Natural killer cell (primary cell): ENCODE data around the gene CCHCR1. TPM values are rescaled to one million over a fixed set of nuclear protein-coding genes. Genes with fewer than 3 reads are reported as not detected.
"Not testable (repeated sequence)": the region's sequence is repeated elsewhere in the genome, so short reads cannot be mapped to it uniquely, and the experiment has no call there.

ENCODE experiments used
- ATAC-seq, 3 donors: fragments of 150-1000 bp in 2 of 3; fragments of 200-7000 bp in 1 of 3; cut with Tn5 transposase; 1 replicate in 1 of 3; 2 replicates in 2 of 3; pipeline ENCODE4 v1.10.0; 2021; ENCODE audit warnings: mild to moderate bottlenecking in 2 of 3, moderate library complexity in 2 of 3
- DNase-seq, 2 donors: peaks; one replicate each; pipeline versions ENCODE4 v3.0.0 to v3.0.0-alpha.2; 2013 to 2021; ENCODE audit warnings: mixed read lengths in 1 of 2
- H3K27ac ChIP-seq: one replicate; pipeline ENCODE4 v1.5.1; 2013; ENCODE audit warnings: mild to moderate bottlenecking, low read length
- H3K27me3 ChIP-seq: one replicate; pipeline ENCODE4 v1.6.1; 2013; ENCODE audit warnings: low read length; ENCODE audit not compliant: control insufficient read depth, insufficient read depth
- H3K36me3 ChIP-seq: one replicate; pipeline ENCODE4 v1.6.1; 2013; ENCODE audit warnings: low read length; ENCODE audit not compliant: control insufficient read depth, insufficient read depth
- H3K4me1 ChIP-seq: one replicate; pipeline ENCODE4 v1.6.1; 2013; ENCODE audit warnings: low read length; ENCODE audit not compliant: control insufficient read depth, insufficient read depth
- H3K4me3 ChIP-seq: one replicate; pipeline ENCODE4 v1.5.1; 2013; ENCODE audit warnings: low read length
- H3K9me3 ChIP-seq: one replicate; pipeline ENCODE4 v1.6.1; 2013; ENCODE audit warnings: low read length; ENCODE audit not compliant: control insufficient read depth, insufficient read depth
- H3K27ac Mint-ChIP-seq, 2 donors: one replicate each; pipeline ENCODE4 v1.8.0; 2022; ENCODE audit warnings: mild to moderate bottlenecking in 2 of 2, mixed read lengths in 2 of 2, moderate library complexity in 1 of 2
- H3K27me3 Mint-ChIP-seq, 2 donors: one replicate each; pipeline ENCODE4 v1.8.0; 2022; ENCODE audit warnings: low read depth in 2 of 2, mixed read lengths in 2 of 2
- H3K36me3 Mint-ChIP-seq: one replicate; pipeline ENCODE4 v1.8.0; 2022; ENCODE audit warnings: mixed read lengths
- H3K4me1 Mint-ChIP-seq, 2 donors: one replicate each; pipeline ENCODE4 v1.8.0; 2022; ENCODE audit warnings: mixed read lengths in 2 of 2
- H3K4me3 Mint-ChIP-seq: one replicate; pipeline ENCODE4 v1.8.0; 2022; ENCODE audit warnings: mild to moderate bottlenecking, moderate library complexity, mixed read lengths
- H3K9me3 Mint-ChIP-seq, 2 donors: one replicate each; pipeline ENCODE4 v1.8.0; 2022; ENCODE audit warnings: mixed read lengths in 2 of 2
- WGBS: methylation state at CpG from one replicate; pipeline ENCODE4 v1.1.7; 2013; ENCODE audit warnings: missing lambda C conversion rate; ENCODE audit not compliant: insufficient coverage; 5-methylcytosine and 5-hydroxymethylcytosine counted together
- intact Hi-C: fragments of 100-400 bp; cut with micrococcal nuclease; formaldehyde crosslinking; loops from one replicate; pipeline ENCODE4 v1.14.2; 2022
- total RNA-seq, 4 donors: library from RNA; stranded (reverse); fragments of 120-200 nt in 1 of 4; gene quantifications; one replicate each; pipeline versions ENCODE4 v1.2.3 to v1.2.4, GENCODE V29; 2013 to 2022
- TF ChIP-seq, protein P1 (sequence below): fragments of 200-600 bp; IDR thresholded peaks from one replicate; pipeline ENCODE4 v1.8.0; 2022; ENCODE audit warnings: antibody characterized with exemption

Gene CCHCR1
- total RNA-seq, 3 donors from 2014 or later (not counting 1 experiment from before 2014, with no cell fraction given), result 13.0 to 20.7 (median 16.9) TPM

DNA sequence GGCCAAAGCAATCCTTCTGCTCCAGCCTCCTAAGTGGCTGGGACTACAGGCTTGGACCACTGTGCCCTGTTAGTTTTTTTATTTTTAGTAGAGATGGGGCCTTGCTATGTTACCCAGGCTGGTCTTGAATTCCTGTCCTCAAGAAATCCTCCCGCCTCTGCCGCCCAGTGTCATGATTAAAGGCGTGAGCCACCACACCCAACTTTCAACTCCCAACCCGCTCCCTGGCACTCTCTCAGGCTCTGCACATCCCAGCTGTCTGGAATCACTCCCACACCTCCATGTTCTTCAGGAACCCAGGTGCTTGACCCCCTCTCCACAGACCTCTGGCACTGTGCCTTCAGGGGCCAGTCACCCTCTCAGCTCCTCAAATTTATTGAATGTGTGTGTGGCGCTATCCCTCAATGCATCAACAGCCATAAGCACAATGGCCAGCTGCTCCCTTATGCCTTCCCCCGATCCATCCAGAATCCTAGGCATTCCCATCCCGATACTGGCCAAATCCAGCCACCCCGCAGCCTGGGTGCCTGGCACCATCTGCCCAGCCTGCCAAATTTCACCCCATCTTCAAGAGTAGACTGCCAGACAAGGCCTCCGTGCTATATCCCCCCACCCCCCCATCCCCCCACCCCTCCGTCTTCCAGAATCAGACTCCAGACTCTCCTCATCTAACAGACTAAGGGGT is 13.5 kb upstream of the CCHCR1 start:
- H3K9me3 ChIP-seq, result no peaks in the 10 kb centered on the region
- H3K27me3 ChIP-seq, result no peaks in the 10 kb centered on the region
- ATAC-seq, result no peak
- H3K36me3 Mint-ChIP-seq, result no peaks in the 10 kb centered on the region
- peaks cover 13% of the 10 kb centered on the region for H3K4me1 ChIP-seq
- H3K4me1 Mint-ChIP-seq, result peaks cover 7 to 9% of the 10 kb centered on the region in 2 donors
- H3K4me3 Mint-ChIP-seq, result no peak overlapping the region
- H3K27ac Mint-ChIP-seq, result no peak overlapping the region
- H3K27ac ChIP-seq, result no peak overlapping the region
- H3K4me3 ChIP-seq, result no peak overlapping the region
- no peak for DNase-seq
- intact Hi-C loops, result no loop called here
- H3K36me3 ChIP-seq, result no peaks in the 10 kb centered on the region
- H3K27me3 Mint-ChIP-seq, result no peaks in the 10 kb centered on the region
- WGBS, result 97% methylated on average over 9 of the region's 10 CpGs
- TF ChIP-seq, protein P1, sequence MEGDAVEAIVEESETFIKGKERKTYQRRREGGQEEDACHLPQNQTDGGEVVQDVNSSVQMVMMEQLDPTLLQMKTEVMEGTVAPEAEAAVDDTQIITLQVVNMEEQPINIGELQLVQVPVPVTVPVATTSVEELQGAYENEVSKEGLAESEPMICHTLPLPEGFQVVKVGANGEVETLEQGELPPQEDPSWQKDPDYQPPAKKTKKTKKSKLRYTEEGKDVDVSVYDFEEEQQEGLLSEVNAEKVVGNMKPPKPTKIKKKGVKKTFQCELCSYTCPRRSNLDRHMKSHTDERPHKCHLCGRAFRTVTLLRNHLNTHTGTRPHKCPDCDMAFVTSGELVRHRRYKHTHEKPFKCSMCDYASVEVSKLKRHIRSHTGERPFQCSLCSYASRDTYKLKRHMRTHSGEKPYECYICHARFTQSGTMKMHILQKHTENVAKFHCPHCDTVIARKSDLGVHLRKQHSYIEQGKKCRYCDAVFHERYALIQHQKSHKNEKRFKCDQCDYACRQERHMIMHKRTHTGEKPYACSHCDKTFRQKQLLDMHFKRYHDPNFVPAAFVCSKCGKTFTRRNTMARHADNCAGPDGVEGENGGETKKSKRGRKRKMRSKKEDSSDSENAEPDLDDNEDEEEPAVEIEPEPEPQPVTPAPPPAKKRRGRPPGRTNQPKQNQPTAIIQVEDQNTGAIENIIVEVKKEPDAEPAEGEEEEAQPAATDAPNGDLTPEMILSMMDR, result no peak
- no peaks in the 10 kb centered on the region for H3K9me3 Mint-ChIP-seq

DNA sequence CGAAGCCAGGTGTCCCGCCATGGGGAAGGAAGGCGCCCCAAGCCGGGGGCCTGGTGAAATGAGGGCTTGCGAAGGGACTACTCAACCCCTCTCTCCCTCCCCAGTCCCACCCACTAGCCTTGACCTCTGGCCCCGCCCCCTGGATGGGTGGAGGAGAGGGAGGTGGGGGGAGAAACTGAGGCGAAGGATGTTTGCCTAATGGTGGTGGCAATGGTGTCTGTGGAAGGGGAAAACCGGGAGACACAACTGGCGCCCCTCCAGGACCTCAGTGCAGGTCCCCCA is 12.9 kb upstream of the CCHCR1 start, which contains the start of gene POU5F1:
Gene POU5F1, minus strand, starts transcription at position 83 of the 282 bp plus-strand sequence. Its CDS starts 62 bp downstream, at position 21.
- ATAC-seq (no peak), DNase-seq (no peak)
- no peak within 1 kb of the TSS for H3K27ac Mint-ChIP-seq
- no peaks in the 10 kb centered on the region for H3K27me3 Mint-ChIP-seq
- no peaks in the 10 kb centered on the region for H3K9me3 Mint-ChIP-seq
- no peaks in the 10 kb centered on the region for H3K36me3 ChIP-seq
- H3K36me3 Mint-ChIP-seq, result no peaks in the 10 kb centered on the region
- intact Hi-C loops, result no loop called here
- H3K27ac ChIP-seq, result no peak within 1 kb of the TSS
- 74% methylated on average over 5 of the region's 9 CpGs for WGBS
- TF ChIP-seq, protein P1, result no peak
- peaks cover under 1 to 3% of the 10 kb centered on the region in 2 donors for H3K4me1 Mint-ChIP-seq
- H3K4me3 ChIP-seq, result no peak within 1 kb of the TSS
- peaks cover 7% of the 10 kb centered on the region for H3K4me1 ChIP-seq
- no peak within 1 kb of the TSS for H3K4me3 Mint-ChIP-seq
- H3K9me3 ChIP-seq, result no peaks in the 10 kb centered on the region
- no peaks in the 10 kb centered on the region for H3K27me3 ChIP-seq

DNA sequence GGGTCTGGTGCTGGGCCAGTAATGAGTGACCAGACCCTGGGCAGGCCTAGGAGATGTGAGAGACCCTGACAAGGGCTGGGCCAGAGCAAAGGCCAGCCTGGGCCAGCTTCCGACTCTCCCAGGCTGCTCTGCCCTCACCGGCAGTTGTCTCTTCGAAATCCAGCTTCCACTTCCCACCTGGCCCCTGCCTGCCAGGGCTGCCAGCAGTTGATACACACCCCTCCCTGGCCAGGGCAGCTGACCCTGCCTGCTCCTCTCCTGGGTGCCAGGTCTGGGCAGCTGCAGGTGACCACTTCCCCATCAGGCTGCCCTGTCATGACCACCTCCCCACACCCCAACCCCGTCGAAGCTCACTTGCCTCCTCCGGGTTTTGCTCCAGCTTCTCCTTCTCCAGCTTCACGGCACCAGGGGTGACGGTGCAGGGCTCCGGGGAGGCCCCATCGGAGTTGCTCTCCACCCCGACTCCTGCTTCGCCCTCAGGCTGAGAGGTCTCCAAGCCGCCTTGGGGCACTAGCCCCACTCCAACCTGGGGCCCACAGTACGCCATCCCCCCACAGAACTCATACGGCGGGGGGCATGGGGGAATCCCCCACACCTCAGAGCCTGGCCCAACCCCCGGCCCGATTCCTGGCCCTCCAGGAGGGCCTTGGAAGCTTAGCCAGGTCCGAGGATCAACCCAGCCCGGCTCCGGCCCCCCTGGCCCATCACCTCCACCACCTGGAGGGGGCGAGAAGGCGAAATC is 12.4 kb upstream of the CCHCR1 start:
- intact Hi-C loops, H3K36me3 Mint-ChIP-seq, H3K9me3 Mint-ChIP-seq, H3K4me3 ChIP-seq, H3K4me1 Mint-ChIP-seq, H3K9me3 ChIP-seq, H3K27me3 ChIP-seq, H3K27ac ChIP-seq, DNase-seq, H3K27me3 Mint-ChIP-seq, H3K36me3 ChIP-seq, ATAC-seq, H3K4me3 Mint-ChIP-seq, H3K4me1 ChIP-seq, H3K27ac Mint-ChIP-seq: not testable (repeated sequence)
- WGBS, result 87% methylated on average over 23 of the region's 23 CpGs

DNA sequence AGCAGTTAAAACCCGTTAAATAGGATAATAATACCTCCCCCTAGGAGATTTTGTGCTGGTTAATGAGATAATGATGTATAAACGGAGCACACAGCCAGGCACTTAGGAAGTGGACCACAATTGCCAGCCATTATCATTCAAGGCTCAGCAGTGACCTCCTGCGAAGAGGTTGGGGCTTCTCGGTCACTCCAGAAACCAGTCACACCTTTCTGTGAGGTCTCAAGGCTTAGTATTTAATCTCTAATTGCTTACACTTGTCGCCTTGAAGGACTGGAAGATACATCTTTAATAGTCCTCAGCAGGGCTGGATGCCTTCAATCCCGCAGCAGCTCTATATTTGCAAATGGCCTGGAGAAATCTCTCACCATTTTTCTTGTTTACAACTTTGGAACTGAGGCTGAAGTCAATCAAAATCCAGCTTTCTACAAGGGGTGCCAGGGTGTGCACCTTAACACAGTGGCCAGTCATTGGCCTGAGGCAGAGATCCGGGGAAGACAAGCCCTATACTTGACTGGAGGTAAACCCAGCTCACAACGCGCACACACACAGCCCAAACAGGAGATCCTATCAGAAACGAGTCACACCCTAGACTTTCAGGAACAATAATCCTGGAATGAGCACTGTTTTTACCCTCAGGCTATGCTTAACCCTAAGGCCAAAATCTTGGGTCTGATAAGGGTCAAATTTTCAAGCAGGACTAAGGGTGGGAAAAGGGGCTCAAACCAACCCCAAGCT is 11.7 kb upstream of the CCHCR1 start:
- intact Hi-C loops, result no loop called here

More for the DNA sequence above, 11.7 kb upstream of the CCHCR1 start:
- Mint-ChIP-seq H3K27ac (no peak overlapping the region), H3K36me3 (no peaks in the 10 kb centered on the region), H3K27me3 (no peaks in the 10 kb centered on the region), H3K9me3 (no peaks in the 10 kb centered on the region), H3K4me3 (no peak overlapping the region), H3K4me1 (no peaks in the 10 kb centered on the region)
- Histone ChIP-seq H3K9me3 (no peaks in the 10 kb centered on the region), H3K4me3 (no peak overlapping the region), H3K27ac (no peak overlapping the region), H3K27me3 (no peaks in the 10 kb centered on the region), H3K36me3 (no peaks in the 10 kb centered on the region), H3K4me1 (no peaks in the 10 kb centered on the region)
- ATAC-seq, result no peak
- WGBS, result 93% methylated on average over 9 of the region's 10 CpGs
- no peak for DNase-seq
- TF ChIP-seq, protein P1, result no peak
